ENCODE measurements around the gene HOXB6.

The HOXB6 gene

DNA sequence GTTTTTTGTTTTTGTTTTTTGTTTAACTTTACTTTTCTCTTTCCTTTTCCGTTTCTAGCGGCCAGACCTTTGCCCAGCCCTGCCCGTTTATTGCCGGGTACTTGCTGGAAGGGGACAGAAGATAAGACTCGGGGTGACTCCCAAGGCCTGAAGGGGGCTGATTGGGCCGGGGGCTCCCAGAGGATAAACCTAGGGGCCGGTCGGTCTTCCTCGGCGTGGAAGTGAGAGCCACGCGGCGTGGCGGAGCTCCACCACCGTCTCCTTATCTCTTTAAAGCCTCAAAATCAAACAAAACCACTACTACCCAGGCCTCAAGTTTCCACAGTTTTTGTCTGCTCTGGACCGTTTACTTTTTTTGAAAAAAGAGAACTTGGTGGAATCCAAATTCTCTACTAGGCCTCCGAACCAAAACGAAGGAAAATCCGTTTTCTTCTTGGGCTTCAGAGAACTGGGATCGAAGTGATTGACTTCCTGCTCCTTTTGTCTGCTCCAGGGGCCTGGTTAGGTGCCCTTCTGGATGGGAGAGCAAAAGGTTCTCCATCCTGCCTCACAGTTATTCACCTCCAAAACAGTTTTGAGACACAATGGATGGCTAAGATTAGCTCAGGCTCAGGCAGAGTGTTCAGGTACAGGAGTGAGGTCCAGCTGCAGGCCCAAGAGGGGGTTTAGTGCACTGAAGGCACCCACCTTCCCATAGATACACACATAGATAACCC lies 29.9 kb upstream of the HOXB6 start:
- no peak for DNase-seq (ENCODE audit: low spot score)

DNA sequence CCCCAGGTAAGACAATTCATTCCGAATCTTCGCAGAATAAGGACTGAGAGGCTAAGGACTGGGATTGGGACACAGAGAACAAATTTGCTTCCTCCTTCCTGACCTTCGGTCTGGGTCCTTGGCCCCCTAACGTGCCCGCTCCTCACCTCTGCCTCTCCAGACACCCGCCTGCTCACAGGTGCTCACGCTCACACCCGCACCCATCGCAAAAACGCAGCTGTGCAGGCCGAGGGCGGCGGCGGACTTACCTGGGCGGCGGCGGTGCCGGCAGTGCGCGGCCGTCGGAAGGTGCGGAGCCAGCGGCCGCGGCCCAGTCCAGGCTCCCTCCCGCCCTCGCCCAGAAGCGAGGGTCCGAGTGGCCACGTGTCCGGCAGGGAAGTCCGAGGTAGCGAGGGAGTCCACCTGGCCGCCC lies 28.5 kb upstream of the HOXB6 start:
- no peak for DNase-seq (ENCODE audit: low spot score)

DNA sequence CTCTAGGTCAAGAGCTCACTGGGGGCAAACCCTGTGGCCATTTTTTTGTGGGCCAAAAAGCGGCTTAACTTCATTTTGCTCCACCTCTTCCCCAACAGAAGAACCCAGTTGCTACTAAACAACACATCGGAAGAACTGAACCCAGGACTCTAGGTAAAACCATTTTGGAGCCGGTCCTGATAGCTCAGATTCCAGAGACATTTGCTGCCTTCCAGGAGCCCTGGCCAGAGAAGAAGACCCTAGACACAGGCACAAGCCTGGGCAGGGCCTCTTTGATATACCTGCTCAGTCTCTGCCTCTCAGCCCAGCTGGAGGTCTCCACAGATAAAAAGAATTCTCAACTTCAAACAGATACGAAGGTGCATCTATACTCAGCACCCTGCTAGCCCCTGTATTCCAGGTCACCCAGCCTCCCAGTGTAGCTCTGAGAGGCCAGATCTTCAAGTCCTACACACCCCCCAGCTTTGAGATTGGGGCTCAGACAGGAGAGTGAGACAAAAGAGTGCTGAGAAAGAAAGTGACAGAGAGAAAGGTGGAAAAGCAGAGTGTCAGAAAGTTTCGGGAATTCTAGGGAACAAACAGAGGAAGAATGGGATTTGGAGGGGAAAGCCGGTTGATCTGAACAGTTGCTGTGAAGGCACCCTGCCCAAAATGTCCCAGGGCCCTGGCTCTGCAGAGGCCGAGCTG lies 27.9 kb upstream of the HOXB6 start:
- no peak for DNase-seq (ENCODE audit: low spot score)

DNA sequence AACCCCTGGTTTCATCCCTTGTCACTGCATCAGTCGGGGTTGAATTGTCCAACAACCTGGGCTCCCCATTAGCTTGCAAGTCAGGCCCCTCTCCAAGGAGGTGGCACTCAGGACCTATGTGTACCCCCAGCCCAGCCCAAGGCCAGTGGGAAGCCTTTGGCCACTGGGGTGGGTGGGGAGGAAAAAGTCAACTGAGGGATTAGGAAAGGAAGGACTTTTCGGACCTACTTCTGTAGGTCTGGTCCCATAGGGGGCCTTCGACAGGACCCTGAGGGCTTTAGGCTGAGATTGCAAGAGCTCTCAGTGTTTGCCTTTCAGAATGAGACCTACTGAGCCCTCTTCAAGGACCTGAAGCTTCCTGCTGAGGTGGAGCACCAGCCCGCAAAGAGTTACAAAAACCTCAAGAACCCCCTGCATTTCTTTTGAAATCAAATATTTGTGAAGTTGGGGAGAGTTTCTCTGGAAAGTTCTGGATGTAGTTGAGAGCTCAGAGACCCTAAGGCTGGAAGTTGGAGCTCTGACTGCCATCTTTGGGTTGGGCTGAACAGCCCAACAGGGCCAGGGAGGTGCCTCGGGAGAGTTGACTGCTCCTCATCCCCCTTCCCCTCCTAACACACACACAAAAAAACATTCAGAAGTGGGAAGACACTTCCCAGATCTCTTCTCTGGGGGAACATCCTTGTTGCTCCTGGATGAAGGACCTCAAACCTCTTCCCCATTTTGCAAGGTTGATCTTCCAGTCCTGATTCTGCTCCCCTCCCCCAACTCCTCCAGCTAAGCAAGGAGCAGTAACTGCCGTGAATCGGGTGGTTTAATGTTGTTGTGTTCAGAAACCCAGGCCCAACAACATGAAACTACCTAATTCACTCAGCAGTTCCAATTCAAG lies 27.1 kb upstream of the HOXB6 start:
- no peak for DNase-seq (ENCODE audit: low spot score)

DNA sequence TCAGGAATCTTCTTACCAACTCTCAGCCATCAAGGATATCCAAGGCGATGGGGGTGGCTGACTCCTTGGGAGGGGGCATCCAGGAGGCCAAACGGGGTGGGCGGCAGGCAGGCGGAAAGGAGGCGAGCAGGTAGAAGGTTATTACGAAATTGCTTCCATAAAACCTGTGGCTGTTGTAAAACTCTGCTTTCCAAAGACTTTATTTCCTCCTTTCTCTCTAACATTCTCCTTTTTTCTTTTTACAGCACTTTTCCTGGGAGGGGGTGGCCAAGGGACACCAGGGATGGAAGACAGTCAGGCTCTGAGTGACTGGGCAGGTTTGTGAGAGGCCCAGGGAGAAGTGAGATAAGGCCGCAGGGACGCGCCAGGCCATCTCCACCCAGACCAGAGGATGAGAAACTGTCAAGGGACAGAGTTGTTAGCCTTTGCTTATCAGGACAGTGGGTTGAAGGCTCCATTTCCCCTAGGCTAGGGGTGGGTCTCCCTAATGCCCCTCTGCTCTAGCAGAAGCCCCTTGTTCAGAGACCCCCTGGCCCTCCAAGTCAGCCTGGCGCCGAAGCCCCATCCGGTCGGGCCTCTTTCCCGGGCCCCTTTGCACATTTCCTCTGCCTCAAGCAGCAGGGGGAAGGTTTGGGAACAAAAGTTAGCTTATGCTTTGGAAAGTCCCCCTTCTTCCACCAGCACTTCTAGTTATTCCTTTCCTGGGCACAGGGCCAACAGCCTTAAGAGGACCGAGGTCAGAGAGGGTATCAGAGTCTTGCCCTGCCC lies 26.3 kb upstream of the HOXB6 start:
- DNase-seq (ENCODE audit: low spot score): no peak

DNA sequence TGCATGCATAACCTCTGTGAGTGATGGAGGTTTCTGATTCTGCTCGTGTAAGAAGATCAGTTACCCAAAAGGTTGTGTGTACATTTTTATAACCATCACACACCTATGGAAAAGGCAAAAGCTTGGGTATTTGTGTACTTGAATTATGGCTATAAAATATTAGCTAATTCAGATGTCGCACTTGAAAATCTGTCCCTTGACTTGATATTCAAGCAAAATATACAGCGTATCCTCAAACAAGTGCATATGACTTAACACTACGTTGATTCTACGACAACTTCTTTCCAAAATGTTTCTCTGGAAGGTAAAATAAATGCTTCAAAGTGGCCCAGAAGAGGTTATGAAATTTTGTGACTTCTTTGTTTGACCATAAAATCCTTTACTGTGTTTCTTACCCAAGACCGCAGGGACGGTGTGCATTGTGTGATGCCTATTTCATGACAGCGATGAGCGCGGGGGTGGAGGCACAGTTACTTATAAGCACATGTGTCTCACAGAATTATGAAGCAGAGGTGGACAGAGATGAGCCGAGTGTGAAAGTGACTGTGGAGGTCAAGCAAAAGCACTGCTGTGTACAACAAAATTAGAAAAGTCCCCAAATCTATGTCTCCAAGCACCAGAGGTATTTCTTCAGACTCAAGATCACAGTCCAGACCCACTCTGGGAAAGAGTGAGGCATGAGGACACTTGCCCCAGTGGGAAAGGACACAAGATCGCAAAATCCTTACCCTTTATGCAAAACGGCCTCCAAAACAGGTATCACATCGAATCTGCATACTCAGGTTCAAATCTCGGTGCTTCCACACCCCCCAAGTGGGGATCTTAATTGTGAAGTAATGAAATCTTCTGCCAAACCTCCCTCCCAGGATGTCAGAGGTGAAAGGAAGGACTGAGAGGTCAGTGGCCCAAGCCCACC lies 25.5 kb upstream of the HOXB6 start:
- DNase-seq (ENCODE audit: low spot score): no peak

DNA sequence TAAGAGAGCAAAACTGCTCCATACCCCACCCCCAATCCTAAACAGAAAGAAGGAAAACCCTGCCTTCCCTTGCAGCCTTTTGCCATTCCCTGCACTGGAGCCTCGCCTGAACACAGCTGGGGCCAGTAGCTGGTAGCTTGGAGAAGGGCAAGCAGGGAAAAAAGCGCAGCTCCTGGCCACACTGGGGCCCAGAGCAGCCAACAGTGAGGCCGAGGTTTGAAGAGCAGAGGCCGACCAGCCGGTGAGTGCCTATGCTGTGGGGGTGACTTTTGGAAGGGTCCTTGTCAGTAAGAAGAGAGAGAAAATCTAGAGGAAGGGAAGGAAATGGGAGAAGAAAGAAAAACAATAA lies 24.6 kb upstream of the HOXB6 start:
- no peak for DNase-seq (ENCODE audit: low spot score)

DNA sequence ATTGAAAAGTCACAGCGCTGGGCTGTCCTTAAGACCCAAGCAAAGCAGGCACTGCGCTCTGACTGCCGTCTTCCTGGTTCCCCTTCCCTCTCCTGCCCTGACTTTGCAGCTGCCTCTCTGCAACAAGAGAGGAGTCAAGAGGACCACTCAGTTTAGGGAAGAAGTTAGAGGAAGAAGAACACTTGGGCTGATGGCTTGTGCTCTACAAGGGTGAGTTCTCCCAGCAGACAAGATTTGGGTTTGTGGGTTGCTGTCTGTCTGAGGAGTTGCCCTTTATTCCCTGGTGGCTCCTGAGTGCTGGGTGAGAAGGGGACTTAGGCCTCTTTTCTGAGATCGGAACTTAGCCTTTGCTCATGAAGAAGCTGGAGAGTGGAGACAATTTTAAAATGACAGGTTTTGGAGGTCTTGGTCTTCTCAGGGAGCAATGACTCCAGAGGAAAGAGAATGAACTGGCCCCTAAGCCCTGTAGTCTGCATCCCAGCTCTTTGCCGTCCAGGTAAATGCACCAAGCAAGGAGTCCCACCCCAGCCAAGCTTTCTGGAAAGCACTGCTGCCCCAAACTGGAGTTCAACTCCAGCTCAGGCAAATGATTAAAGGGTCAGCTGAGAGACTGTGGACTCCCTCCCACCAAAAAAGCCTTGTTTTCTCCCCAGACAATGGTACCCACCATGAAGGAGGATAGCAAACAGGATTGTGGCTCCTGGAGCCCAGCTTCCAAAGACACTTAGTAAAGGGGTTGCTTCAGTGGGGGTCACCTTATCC lies 24.0 kb upstream of the HOXB6 start:
- no peak for DNase-seq (ENCODE audit: low spot score)

DNA sequence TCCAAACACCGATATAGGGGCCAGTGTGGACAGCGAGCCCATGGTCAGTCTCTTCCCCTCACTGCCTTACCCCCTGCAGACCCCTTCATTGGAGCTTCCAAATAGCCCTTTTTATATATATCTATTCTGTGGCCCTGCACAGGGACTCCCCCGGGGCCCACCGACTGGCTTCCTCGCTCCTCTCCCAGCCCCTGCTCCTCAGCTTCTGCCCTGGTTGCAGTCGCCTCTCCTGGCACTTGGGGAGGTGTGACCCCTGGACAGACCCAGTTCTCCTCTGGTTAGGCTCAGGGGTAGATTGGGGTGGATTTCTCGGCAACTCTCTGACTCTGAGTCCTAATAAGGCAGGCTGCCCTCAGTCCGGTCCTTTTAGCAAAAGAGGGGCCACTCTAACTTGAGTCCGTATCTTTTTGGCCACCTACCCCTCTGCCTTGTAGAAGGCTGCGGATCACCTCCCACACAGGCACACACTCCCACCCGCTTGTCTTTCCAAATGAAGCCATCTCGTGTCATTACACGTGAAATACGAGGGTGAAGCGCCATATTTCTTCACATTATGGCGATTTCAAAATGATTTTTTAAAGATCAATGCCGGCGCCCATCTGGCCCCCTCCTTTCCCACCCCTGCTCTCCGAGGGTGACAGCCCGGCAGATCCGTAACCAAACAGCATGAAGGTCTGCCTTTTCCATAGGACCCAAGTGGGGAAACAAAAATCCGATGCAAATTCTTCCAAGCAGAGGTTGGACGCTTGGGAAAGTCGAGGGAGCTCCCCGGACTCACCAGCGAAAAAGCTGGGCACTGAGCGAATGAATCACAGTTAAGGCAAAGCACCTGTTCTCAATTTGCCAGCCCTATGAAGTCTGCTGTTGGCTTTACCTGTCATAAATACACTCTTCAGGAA lies 23.1 kb upstream of the HOXB6 start:
- no peak for DNase-seq (ENCODE audit: low spot score)

DNA sequence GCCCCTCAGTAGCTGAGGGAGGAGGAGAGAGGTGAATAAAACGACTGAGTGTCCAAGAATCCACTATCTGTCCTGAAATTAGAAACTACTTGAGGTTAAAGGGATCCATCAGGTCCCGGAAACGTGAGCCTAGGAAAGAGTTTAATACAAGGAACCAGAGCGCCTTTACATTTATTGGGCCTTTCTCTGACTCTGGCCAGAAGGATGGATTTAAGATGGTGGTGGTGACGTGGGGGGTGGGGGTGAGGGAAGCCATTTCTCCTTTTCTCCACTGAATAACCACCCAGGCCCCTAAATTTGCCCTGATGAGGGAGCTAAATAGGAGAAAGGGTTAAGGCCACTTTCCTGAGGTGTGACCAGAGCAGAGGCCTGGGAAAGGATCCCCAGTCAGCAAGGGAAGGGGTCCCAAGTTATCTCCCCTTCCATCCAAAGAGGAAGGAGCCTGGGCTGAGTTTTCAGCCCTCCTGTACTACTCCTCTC lies 22.4 kb upstream of the HOXB6 start:
- DNase-seq (ENCODE audit: low spot score): no peak

DNA sequence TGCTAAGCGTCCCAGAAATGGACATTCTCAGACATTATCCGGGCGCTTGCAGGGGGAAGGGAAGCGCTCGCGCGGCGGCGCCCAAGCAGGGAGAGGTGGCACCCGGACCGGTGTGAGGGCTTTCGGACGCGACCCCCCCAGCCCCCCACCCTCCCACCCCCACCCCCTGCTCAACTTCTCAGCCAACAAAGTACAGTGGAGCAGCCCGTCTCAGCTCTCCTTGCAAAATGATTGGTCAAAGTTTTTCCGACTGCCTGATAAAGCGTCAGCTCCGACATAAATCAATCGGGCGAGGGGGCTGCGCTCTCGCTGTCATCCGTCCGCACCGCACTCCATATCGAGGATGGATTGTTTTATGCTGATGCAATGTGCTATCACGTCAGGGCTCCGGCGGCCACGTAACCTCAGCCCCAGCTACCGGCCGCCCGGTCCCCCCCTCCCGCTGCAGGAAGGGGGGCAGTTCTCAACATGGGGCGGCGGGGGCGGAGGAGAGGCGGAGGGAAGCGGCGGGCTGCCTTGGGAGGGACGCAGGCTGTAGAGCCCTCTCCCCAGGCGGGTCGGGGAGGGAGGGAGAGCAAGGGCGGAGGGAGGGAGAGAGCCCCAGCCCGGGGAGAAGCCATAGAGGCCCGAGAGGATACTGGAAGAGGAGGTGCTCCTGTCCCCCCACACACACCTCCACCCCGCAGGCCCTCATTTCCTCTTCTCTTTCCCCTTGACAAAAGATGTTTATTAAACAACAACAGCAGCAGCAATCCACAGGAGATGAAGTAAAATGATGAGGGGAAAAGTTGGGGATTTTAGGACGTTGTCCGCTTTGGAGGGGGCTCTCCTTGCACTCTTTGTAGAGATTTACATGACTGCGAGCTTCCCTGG lies 21.7 kb upstream of the HOXB6 start, which contains the start of gene HOXB9:
Gene HOXB9 (minus strand): TSS at position 114 of the 873 bp plus-strand sequence. CDS start 89 bp downstream, at position 25.
- no peak for DNase-seq (ENCODE audit: low spot score)

DNA sequence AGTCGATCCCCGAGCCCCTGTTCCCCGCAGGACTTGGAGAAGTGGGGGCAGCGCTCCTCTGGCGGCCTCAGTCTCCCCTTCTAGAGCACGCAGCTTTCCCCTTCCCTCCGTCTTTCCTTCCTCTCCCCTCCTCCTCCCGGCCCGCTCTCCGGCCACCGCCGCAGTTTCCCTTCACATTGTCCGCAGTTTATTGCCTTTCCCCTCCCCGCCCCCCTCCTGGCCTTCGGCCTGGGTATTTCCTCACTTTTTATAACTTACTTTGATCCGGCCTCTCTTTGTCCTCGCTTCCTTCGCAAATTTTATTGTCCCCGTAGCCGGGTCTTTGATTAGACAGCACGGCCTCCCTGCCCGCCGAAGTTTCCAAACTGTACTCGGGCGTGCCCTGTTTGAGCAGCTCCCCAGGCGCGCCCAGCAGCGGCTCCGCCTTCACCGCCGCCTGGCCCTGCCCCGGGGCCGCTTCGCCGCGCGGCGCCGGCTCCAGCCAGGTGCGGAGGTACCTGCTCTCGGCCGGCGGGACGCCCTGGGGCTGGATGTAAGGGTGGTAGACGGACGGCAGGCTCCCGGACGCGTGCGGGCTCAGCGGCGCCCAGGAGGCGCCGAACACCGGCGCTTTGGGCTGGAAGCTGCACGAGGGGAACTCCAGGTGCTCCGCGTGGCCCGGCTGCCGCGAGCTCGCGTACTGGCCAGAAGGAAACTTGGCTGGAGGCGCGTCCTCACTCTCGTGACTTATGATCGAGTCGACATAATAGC lies 20.9 kb upstream of the HOXB6 start:
- no peak for DNase-seq (ENCODE audit: low spot score)

DNA sequence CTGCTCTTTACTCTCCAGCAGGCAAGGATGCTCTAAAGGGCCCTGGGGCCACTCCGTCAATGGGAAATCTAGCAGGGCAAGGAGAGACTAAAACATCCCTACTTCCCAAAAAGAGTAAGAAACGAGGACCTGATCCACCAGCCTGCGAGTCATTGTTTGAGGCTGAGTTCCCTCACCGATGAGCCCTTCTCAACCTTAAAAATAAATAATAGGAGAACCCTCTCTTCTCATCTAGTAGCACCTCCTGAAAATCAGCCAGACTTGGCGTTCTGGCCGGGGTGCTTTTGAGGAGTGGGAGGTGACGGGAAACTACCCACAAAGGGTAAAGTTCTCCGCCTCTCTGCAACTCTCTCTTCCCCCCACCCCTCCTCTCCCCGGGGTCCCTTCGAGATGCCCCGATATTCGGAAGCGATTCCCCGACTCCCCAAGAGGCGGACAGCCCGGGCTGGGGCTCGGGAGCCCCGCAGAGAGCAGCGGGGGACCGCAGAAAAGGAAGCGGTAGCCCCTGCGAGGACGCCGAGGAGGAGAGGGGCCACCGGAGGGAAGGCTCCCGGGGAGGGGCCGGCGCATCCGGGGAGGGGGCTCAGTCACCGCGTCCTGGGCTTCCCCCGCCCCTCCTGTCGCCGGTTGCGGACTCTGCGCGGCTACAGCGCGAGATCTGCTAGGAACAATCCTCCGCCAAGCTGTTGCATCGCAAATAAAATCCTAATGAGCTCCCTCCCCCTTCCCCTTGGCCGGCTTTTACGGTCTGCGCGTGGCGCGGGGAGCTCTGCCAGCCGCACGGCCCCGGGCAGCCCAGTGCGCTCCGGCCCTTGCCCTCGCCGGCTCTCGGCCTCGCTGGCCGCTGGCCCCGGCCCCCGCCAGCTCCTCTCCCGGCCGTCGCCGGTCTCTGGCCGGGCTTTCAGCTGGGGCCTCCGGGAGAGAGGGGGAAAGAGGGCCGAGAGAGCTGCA lies 20.0 kb upstream of the HOXB6 start:
- DNase-seq (ENCODE audit: low spot score): no peak

DNA sequence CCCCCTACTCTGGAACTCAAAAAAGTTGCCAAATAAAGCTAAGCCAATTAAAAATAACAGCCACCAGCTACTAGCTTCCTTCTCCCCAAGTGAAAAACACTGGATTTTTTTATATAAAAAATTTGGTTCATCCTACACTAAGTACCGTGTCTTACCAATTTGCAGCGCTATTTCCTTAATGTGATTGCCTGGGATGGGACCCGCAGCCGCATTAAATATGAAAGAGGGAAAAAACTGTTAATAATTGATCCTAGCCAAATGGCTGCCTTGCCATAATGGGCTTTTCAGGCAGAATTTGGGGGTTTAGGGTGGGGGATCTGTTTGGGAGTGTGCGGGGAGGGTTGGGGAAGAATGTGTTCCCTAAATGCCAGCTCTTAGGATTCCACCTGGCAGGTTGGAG lies 19.3 kb upstream of the HOXB6 start:
- no peak for DNase-seq (ENCODE audit: low spot score)

DNA sequence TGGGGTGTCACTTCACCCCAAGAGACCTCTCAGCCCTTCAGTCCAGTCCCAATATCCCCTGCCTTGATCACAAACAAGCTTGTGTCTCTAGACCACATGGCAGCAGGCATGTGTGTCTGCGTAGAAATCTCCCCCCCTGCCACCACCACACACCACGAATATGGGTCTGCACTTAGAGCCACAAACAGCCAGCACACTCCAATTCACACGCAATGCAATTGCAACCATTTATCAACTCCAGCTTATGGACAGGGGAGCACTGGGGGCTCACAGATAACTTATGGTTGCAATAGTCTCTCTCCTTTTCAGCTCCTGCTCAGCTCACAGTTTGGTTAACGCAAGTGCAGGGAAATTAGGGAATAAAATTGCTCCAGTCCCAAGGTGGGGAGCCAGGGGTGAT lies 18.8 kb upstream of the HOXB6 start:
- DNase-seq (ENCODE audit: low spot score): no peak

DNA sequence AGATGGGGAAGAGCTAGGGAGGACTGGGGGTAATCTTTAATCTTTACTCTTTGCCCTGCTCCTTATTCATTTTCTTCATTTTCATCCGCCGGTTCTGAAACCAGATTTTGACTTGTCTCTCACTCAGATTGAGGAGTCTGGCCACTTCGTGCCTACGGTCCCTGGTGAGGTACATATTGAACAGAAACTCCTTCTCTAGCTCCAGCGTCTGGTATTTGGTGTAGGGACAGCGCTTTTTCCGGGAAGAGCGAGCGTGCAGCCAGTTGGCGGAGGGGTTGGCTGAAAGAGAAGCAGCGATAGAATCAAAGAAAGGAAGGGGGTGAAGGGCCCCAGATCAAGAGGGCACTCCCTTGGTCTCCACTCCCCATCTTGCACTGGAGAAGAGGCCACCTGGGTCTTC lies 18.1 kb upstream of the HOXB6 start:
- DNase-seq (ENCODE audit: low spot score): no peak
